ENCODE data around the gene MAGIX.
A peak's percentile ranks its signal among the peaks of the same experiment; 100 is the strongest.
"Not testable (repeated sequence)": the region's sequence is repeated elsewhere in the genome, so short reads cannot be mapped to it uniquely, and the experiment has no call there.

MAGIX gene

GRCh38 chrX:49162620-49163019 is at the start of gene MAGIX:
TSS of gene MAGIX (plus strand) at chrX:49162758. CDS start at chrX:49162890, 132 bp downstream.
- DNase-seq, result no peak

DNA sequence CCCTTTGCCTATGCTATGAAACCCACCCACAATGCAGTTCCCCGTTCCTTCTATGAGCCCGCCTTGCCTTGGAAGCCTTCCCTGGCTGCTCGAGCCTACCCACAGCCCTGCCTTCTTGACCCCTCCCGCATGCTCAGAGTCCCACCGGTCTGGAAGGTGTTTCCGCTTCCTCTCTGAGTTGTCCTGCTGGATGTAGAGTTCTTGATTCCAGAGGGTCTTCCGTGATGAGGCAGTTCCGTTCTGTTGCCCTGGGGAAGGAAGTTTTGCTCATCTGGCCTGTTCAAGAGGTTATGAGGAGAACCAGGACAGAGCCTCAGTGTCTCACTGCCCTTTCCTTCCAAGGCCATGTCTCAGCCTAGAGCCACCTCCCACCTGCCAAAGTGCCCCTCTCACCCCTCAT is 46.5 kb upstream of the MAGIX start:
- DNase-seq, result no peak

GRCh38 chrX:49116716-49117115 is 45.8 kb upstream of the MAGIX start:
- no peak for DNase-seq

DNA sequence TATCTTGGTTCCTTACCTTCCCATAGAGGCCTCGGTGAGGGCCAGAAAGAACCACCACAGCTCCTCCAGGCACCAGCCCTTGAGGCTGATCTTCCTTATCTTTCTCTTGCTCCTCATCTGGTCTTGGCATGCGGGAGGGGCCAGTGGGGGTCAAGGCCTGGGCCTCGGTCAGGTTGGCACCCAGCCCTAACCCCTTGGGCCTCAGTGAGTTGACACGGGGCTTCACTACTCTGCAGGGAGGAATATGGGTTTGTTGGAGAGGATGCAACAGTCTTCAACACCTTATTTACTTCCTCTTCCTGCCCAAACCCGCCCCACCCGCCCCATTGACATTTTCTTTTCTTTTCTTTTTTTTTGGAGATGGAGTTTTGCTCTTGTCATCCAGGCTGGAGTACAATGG is 45.0 kb upstream of the MAGIX start:
- DNase-seq, result no peak

DNA sequence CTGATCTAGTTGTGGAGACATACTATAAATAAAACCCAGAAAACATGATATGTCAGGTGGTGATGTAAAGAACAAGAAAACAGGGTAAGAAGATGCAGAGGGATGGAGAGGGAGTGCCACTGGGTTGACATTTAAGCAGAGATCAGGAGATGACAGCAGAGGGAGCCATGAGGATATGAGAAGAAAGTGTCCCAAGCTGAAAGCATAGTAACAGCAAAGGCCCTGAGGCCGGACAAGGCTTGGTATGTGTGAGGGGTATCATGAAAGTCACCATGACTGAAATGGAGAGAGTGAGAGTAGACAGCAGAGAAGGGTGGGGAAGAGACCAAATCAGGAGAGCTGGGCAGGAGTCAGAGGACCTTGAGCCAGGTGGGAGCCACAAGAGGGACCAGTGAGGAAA is 42.5 kb upstream of the MAGIX start:
- no peak for DNase-seq

GRCh38 chrX:49122499-49122898 is 40.1 kb upstream of the MAGIX start:
- no peak for DNase-seq

GRCh38 chrX:49127742-49128258 is 34.8 kb upstream of the MAGIX start:
- not testable (repeated sequence) for DNase-seq

DNA sequence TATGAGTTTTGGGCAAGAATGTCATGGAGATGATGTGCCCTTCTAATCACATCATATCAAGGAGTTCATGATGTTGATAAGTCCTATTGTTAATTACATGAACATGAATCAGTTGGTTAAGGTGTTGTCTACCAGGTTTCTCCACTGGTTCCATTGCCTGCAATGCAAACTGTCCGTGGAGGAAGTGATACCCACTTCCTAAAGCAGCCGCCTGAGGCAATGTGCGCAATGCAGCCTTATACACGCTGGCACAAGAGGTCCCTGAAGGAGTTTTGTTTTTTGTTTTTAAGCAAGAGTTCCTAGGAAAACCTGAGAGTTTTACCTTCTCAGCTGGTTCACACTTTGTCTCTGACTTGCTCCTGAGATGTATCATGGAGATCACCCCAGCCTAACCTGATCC is 33.1 kb upstream of the MAGIX start:
- no peak for DNase-seq

DNA sequence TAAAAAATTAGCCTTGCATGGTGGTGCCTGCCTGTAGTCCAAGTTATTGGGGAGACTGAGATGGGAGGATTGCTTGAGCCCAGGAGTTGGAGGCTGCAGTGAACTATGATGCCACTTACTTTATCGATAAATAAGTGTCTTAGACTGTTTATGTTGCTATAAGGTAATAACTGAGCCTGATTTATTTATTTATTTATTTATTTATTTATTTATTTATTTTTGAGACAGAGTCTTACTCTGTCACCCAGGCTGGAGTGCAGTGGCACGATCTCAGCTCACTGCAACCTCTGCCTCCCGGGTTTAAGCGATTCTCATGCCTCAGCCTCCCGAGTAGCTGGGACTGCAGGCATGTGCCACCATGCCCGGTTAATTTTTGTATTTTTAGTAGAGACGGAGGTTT is 30.3 kb upstream of the MAGIX start:
- DNase-seq, result not testable (repeated sequence)

GRCh38 chrX:49133759-49134158 is 28.8 kb upstream of the MAGIX start:
- DNase-seq, result no peak

GRCh38 chrX:49137492-49137891 is 25.1 kb upstream of the MAGIX start:
- no peak for DNase-seq

DNA sequence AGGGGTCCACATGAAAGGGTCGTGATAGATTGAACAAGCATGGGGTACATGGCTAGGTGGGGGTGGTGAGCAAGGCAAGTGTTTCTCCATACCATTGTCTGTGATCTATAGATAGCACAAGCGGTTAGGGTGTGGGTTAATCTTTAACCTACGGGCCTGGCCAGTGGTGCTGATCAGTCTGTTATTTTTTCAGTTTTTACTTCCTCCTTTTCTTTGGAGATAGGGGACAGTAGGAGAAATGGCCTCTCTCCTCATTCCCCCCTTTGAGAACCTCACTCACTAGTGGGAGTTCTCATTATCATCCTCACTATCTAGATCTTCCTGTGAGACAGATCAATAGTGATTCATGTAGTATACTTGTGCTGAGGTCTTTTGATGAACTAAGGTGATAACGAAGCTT is 22.8 kb upstream of the MAGIX start:
- DNase-seq, result no peak

- DNase-seq, result not testable (repeated sequence)
Measured at GRCh38 chrX:49142264-49142663, 20.3 kb upstream of the MAGIX start.

- not testable (repeated sequence) for DNase-seq
Measured at GRCh38 chrX:49143154-49143553, 19.4 kb upstream of the MAGIX start.

GRCh38 chrX:49147282-49147681 is 15.3 kb upstream of the MAGIX start:
- DNase-seq, result no peak

DNA sequence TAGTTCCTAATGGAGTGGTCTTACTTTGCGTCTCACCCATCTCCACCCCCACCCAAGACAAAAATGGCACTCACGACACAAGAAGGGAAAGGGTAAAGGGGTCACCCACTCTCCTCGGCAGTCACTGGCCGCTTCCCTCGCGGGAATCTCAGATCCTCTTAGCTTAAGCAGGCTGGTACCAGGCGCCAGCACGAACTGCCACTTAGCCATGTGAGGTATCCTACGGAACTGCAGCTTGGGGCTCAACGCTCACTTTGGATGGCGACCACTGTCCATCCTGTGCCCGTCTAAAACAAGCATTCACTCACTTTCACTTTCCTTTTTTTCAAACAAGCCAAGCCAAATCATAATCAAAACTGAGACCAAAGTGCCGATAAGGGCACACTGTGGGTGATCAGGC is 14.6 kb upstream of the MAGIX start:
- DNase-seq, result no peak

- not testable (repeated sequence) for DNase-seq
Measured at GRCh38 chrX:49148390-49149100, 14.0 kb upstream of the MAGIX start.

GRCh38 chrX:49149291-49149690 is 13.3 kb upstream of the MAGIX start:
- DNase-seq, result not testable (repeated sequence)

DNA sequence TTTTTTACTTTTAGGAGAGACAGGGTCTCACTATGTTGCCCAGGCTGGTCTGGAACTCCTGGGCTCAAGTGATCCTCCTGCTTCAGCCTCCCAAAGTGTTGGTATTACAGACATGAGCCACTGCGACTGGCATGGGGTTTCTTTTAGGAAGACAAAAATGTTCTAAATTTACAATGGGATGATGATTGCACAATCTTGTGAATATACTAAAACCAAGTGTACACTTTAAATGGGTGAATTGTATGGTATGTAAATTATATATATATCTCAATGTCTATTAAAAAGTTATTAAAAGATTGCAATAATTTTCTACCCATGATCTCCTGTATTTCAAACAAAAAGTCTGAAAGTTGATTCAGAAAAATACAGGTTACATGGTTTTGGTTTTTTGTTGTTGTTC is 9.1 kb upstream of the MAGIX start:
- no peak for DNase-seq

- DNase-seq, result peak; percentile 2
Measured at GRCh38 chrX:49155243-49155899, 7.2 kb upstream of the MAGIX start.

DNA sequence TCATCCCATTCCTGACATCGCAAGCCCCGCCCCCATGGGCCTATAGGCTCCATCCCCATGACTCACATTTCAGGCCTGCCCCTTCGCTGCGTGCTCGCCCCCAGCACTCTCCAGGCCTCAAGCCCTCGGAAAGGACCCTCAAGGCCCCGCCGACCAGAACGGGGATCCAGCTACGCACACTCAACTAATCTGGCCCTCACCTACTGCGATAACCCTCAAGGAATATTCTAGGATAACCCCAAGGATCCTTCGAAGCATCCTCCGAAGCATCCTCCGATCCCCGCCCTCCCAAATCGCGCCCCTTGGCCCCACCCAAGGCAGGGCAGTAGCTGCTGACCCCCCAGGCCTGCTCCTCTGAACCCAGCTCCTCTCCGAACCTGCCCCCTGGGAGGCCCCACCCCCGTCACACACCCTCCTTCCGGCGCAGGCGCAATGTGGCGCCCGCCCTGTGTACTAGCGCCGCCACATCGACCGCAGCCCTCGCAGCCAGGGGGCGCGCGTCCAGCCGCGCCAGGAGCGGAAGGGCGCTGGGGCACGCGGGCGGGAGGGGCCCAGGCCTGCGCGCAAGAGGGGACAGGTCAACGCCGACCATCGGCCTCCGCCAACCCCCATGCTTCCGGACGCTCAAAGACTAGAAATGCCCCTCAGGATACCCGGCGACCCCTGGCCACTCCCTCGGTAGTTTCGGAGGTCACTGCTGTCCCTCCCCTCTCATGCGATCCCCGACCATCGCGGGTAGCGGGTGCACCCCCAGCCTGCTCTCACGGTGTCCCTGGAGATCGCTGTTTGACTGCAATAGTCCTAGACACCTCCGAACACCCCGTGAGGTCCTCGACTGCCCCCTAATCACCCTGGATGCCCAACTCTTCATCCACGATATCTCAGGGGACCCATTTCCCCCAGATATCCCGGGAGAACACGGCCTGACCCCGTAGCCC is 6.4 kb upstream of the MAGIX start:
- DNase-seq, result peak; percentile 58

DNA sequence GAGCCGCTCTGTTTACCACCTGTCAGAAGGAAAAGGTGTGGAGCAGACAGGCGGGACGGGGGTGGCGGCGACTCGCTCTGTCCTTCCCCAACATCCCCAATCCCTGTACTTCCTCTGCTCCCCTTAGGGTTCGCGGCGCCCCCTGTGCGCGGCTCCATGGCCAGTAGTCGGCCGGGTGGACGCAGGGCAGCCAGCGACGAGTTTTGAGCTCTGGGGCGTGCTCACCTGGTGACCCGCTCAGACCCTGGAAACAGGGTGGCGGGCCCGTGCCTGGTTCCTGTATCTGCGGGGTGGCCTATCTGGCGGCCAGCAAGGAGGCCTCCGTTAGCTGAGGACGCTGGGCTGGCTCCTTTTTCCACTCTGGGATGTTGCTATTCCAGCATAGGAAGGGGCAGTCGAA is 5.4 kb upstream of the MAGIX start:
- no peak for DNase-seq

DNA sequence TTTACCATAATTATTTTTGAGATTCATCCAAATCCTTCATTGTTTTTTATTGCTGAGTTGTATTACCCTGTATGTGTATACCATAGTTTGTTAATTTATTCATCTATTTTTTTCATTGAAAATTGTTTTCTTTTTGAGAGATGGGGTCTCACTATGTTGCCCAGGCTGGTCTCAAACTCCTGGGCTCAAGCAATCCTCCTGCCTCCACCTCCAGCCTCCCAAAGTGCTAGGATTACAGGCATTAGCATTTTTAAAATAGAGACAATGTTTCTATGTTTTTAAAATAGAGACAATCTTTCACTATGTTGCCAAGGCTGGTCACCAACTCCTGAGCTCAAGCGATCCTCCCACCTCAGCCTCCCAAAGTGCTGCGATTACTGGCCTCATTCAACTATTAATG is 1.6 kb upstream of the MAGIX start:
- no peak for DNase-seq

Data from NCI-H446 treated with DMSO at 0.1 percent for 48 hours (cell line).